Lung (tissue), 12 donors: ENCODE measurements around the gene DTL. TPM values are rescaled to one million over a fixed set of nuclear protein-coding genes. Genes with fewer than 3 reads are reported as not detected.
"Not testable (repeated sequence)": the region's sequence is repeated elsewhere in the genome, so short reads cannot be mapped to it uniquely, and the experiment has no call there.

Experiments used
- ATAC-seq: fragments of 200-7000 bp; cut with Tn5 transposase; one replicate; pipeline ENCODE4 v1.9.1; 2020; ENCODE audit warnings: moderate number of reproducible peaks; ENCODE audit not compliant: insufficient read depth, low FRiP score
- DNase-seq, 3 donors: peaks; one replicate each; pipeline ENCODE4 v3.0.0-alpha.2; 2013 to 2017
- H3K27ac ChIP-seq, 2 donors: one replicate each; pipeline ENCODE4 v1.5.1; 2013; ENCODE audit warnings: mild to moderate bottlenecking in 2 of 2, moderate library complexity in 2 of 2, control low read depth in 1 of 2, inconsistent platforms in 1 of 2, low read depth in 1 of 2, low read length in 1 of 2
- H3K27me3 ChIP-seq, 3 donors: one replicate each; pipeline ENCODE4 v1.5.1; 2013; ENCODE audit warnings: low read length in 2 of 3; ENCODE audit not compliant: control insufficient read depth in 3 of 3, insufficient read depth in 3 of 3
- H3K36me3 ChIP-seq, 4 donors: one replicate each; pipeline ENCODE4 v1.5.1; 2013; ENCODE audit warnings: low read length in 4 of 4, mild to moderate bottlenecking in 1 of 4, moderate library complexity in 1 of 4; ENCODE audit not compliant: control insufficient read depth in 4 of 4, insufficient read depth in 4 of 4
- H3K4me1 ChIP-seq, 5 donors: one replicate each; pipeline ENCODE4 v1.5.1; 2013; ENCODE audit warnings: low read length in 5 of 5, mild to moderate bottlenecking in 2 of 5, moderate library complexity in 1 of 5; ENCODE audit not compliant: control insufficient read depth in 5 of 5, insufficient read depth in 5 of 5
- H3K4me3 ChIP-seq: one replicate; pipeline ENCODE4 v1.5.1; 2013; ENCODE audit warnings: mild to moderate bottlenecking, control low read depth, moderate library complexity
- H3K9ac ChIP-seq, 2 donors: one replicate each; pipeline ENCODE4 v1.5.1; 2013; ENCODE audit warnings: low read length in 2 of 2, control low read depth in 1 of 2; ENCODE audit not compliant: insufficient read depth in 1 of 2
- H3K9me3 ChIP-seq, 4 donors: one replicate each; pipeline ENCODE4 v1.5.1; 2013; ENCODE audit warnings: low read length in 3 of 4, mild to moderate bottlenecking in 1 of 4, moderate library complexity in 1 of 4; ENCODE audit not compliant: control insufficient read depth in 4 of 4, insufficient read depth in 3 of 4
- CTCF ChIP-seq: IDR thresholded peaks from 2 replicates; pipeline ENCODE4 v1.5.1; 2012; ENCODE audit warnings: mild to moderate bottlenecking; ENCODE audit errors: control extremely low read depth, extremely low read depth
- WGBS, 2 donors: extraction: QIAGEN DNeasy Blood & Tissue Kit; methylation state at CpG; one replicate each; pipeline ENCODE4 v1.1.7; 2013; 5-methylcytosine and 5-hydroxymethylcytosine counted together
- polyA plus RNA-seq, 2 donors: library from polyadenylated mRNA; stranded (reverse); fragments of 200-250 nt; gene quantifications; one replicate each; pipeline ENCODE4 v1.2.1, GENCODE V29; 2013
- total RNA-seq, 2 donors: library from RNA; depleted of rRNA in 1 of 2; stranded (reverse); fragments of >200 nt in 1 of 2; gene quantifications; one replicate each; pipeline ENCODE4 v1.2.1, GENCODE V29; 2014 to 2021
- donor health status: control.
- donor health status: control.
- donor health status: Bipolar disorder and iron deficiency.
- donor health status: healthy.
- donor health status: DM: yes; HTN: yes; CAD: no.

Gene DTL
- total and polyA plus RNA-seq, 4 donors = 1.1 to 27.8 (median 3.4) TPM

GRCh38 chr1:212013672-212014071, 21.9 kb upstream of the DTL start:
- Histone ChIP-seq H3K4me1 (no peaks in the 10 kb centered on the region), H3K4me3 (no peak overlapping the region), H3K9ac (no peak overlapping the region), H3K36me3 (peaks cover 2 to 21% (median 14%) of the 10 kb centered on the region in 4 donors), H3K27me3 (no peaks in the 10 kb centered on the region), H3K9me3 (no peaks in the 10 kb centered on the region), H3K27ac (no peak overlapping the region)
- ATAC-seq (no peak), DNase-seq (peak in 2 of 3 donors; percentile 38 to 52)
- 35 to 60% methylated on average over 2 of the region's 2 CpGs for WGBS, 2 donors
- no peak for TF ChIP-seq CTCF

- DNase-seq (no peak), ATAC-seq (no peak)
- no peak overlapping the region for H3K4me3 ChIP-seq
- WGBS, 2 donors = 89 to 91% methylated on average over 2 of the region's 2 CpGs
- TF ChIP-seq CTCF = no peak
- H3K9ac ChIP-seq = no peak overlapping the region
- no peaks in the 10 kb centered on the region for H3K9me3 ChIP-seq
- H3K27ac ChIP-seq = no peak overlapping the region
- no peaks in the 10 kb centered on the region for H3K27me3 ChIP-seq
- no peaks in the 10 kb centered on the region for H3K4me1 ChIP-seq
- H3K36me3 ChIP-seq = peaks cover 0 to 18% (median 8%) of the 10 kb centered on the region in 4 donors
These were observed 14.6 kb upstream of the DTL start for GRCh38 chr1:212020975-212021374.

- Histone ChIP-seq H3K27me3 (no peaks in the 10 kb centered on the region), H3K4me3 (no peak overlapping the region), H3K9ac (no peak overlapping the region), H3K4me1 (no peaks in the 10 kb centered on the region), H3K27ac (no peak overlapping the region), H3K9me3 (no peaks in the 10 kb centered on the region), H3K36me3 (peaks cover 2 to 12% (median 6%) of the 10 kb centered on the region in 4 donors)
- 93 to 96% methylated on average over 2 of the region's 2 CpGs for WGBS, 2 donors
- ATAC-seq (no peak), DNase-seq (no peak)
- no peak for TF ChIP-seq CTCF
These were observed 14.0 kb upstream of the DTL start for GRCh38 chr1:212021563-212021962.

GRCh38 chr1:212022908-212023307, 12.6 kb upstream of the DTL start:
- H3K27ac ChIP-seq, H3K4me1 ChIP-seq, H3K9ac ChIP-seq, H3K4me3 ChIP-seq, ATAC-seq, H3K9me3 ChIP-seq, DNase-seq, H3K27me3 ChIP-seq: not testable (repeated sequence)
- peaks cover 2 to 10% (median 6%) of the 10 kb centered on the region in 4 donors for H3K36me3 ChIP-seq
